Gastrocnemius medialis (tissue), 4 donors: ENCODE data around the gene GRK1.

Experiments
- CTCF ChIP-seq, 5 experiments: fragments of 450-650 bp in 3 of 5; fragments of 200-600 bp in 2 of 5; sonication (generic) in 2 of 5; IDR thresholded peaks in 4 of 5; conservative IDR thresholded peaks in 1 of 5; 1 replicate in 4 of 5; 2 replicates in 1 of 5; pipeline ENCODE4 v1.5.1; 2016 to 2019; ENCODE audit warnings: antibody characterized with exemption in 5 of 5, mild to moderate bottlenecking in 3 of 5, moderate library complexity in 3 of 5
- POLR2A ChIP-seq, 2 donors: fragments of 450-650 bp; IDR thresholded peaks; one replicate each; pipeline ENCODE4 v1.6.1; 2017; ENCODE audit warnings: antibody characterized with exemption in 2 of 2, mild to moderate bottlenecking in 2 of 2, moderate library complexity in 2 of 2

DNA sequence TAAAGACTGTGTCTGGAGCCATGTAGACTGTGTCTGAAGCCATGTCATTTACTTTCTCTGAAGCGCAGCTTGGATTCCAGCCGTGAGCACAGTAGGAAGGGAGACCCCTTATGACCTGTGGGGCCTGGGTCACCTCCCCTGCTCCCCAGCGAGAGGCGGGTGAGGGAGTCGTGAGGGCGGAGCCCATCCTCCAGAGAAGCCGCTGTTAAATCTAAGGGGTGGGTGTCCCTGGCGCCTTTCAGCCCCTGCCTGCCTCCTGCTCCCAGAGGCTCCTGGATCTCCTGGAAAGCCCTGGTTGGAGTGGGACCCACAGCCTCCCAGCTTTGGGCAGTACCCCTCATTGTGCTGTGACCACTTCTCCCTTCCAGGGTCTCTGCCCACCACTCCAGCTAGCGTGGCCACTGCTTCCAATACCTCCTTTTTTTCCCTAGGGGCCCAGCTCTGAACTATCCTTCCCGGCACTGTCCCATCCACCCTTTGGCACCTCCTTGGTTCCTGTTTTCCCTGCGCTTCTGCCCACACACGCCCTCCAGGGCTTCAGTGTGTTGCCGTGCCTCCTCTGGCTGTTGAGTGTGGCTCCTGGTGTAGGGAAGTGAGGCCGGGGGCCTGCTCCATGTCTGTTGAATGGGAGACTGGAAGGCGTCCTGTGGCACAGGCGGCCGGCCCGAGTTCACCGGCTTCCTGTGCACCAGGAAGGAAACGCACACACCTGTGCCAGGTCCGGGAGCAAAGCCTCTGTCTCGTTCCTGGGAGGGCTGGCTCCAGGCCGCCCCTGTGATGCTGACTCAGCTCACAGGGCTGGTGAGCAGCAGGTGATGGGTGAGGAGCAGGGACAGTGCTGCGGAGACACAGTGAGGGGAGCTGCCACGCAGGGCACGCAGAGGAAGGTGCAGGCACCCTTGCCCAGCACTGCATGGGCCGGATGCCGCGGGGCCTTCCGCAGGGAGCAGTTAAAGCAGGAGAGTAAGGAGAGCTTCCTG is 38.4 kb upstream of the GRK1 start:
- no peak for TF ChIP-seq CTCF (IDR thresholded peaks at IDR 0.05 in 4 of 5, conservative IDR thresholded peaks at IDR 0.05 in 1 of 5)
- TF ChIP-seq POLR2A (IDR thresholded peaks at IDR 0.05) = no peak
